Calu3 (cell line): ENCODE results near the gene AKAP9. TPM values are rescaled to one million over a fixed set of nuclear protein-coding genes. Genes with fewer than 3 reads are reported as not detected.

ENCODE experiments used
- BruUV-seq: library from RNA; stranded (reverse); fragments of 400-500 nt; replicated peaks from 2 replicates; lab custom pipeline; 2021; lab: Mats Ljungman, UMichigan
- CTCF ChIA-PET: fragments of 300-600 bp; sonication (Branson Sonifier 250); formaldehyde crosslinking; loops from one replicate; lab custom pipeline; 2022; ENCODE audit warnings: antibody characterized with exemption; lab: Charles Lee
- DNase-seq: peaks from one replicate; pipeline ENCODE4 v3.0.0; 2022
- H3K27ac Mint-ChIP-seq: one replicate; pipeline ENCODE4 v1.8.0; 2022; ENCODE audit warnings: mixed read lengths; ENCODE audit not compliant: unreplicated experiment
- H3K27me3 Mint-ChIP-seq: one replicate; pipeline ENCODE4 v1.8.0; 2022; ENCODE audit warnings: mixed read lengths; ENCODE audit not compliant: unreplicated experiment
- H3K36me3 Mint-ChIP-seq: one replicate; pipeline ENCODE4 v1.8.0; 2022; ENCODE audit warnings: mild to moderate bottlenecking, moderate library complexity, mixed read lengths; ENCODE audit not compliant: insufficient read depth, unreplicated experiment
- H3K4me1 Mint-ChIP-seq: one replicate; pipeline ENCODE4 v1.8.0; 2022; ENCODE audit warnings: mild to moderate bottlenecking, low read depth, mixed read lengths; ENCODE audit not compliant: unreplicated experiment
- H3K4me3 Mint-ChIP-seq: one replicate; pipeline ENCODE4 v1.8.0; 2022; ENCODE audit warnings: mild to moderate bottlenecking, low read depth, moderate library complexity, mixed read lengths; ENCODE audit not compliant: unreplicated experiment
- H3K9me3 Mint-ChIP-seq: one replicate; pipeline ENCODE4 v1.8.0; 2022; ENCODE audit warnings: low read depth, mixed read lengths; ENCODE audit not compliant: unreplicated experiment
- intact Hi-C: fragments of 100-400 bp; cut with micrococcal nuclease; formaldehyde crosslinking; loops from one replicate; pipeline ENCODE4 v1.10.0; 2022; ENCODE audit not compliant: unreplicated experiment
- total RNA-seq: library from RNA; stranded (reverse); gene quantifications from 2 replicates; pipeline ENCODE4 v1.2.3, GENCODE V29; 2022
- TF ChIP-seq, protein P1 (sequence below): fragments of 200-600 bp; IDR thresholded peaks from one replicate; pipeline ENCODE4 v1.8.0; 2022; ENCODE audit warnings: antibody characterized with exemption; ENCODE audit not compliant: unreplicated experiment

The AKAP9 gene
- total RNA-seq, 1 experiment from 2014 or later = 33.4 TPM

DNA sequence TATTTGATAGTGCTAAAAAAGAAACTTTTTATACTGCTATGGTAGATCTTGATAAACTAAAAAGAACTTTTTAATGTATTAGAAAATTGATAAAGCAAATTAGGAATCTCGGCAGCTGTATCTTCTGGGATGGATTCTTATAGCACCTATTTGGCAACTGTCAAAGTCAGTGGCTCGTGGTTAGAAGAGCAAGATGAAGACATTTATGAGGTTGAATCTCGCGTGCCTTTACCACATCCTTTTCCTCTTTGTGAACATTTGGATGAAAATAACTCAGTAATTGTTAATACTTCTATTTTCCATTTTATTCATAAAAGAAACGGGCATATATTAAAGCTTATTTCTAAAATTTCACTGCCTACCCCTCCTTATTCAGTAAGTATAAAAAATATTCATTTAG lies 117.4 kb downstream of the AKAP9 start:
- Mint-ChIP-seq H3K9me3 (no peaks in the 10 kb centered on the region), H3K36me3 (no peaks in the 10 kb centered on the region), H3K27ac (no peak overlapping the region), H3K27me3 (no peaks in the 10 kb centered on the region), H3K4me1 (no peaks in the 10 kb centered on the region), H3K4me3 (peak overlapping the region; percentile 39)
- intact Hi-C loops = no loop called here
- BruUV-seq = no TSS peak
- CTCF ChIA-PET = interaction anchor here (1.5 kb wide), 1 partner anchor 16 kb away, joined by 5 read pairs; no protein-coding TSS in a partner anchor
- DNase-seq = no peak
- TF ChIP-seq, protein P1, sequence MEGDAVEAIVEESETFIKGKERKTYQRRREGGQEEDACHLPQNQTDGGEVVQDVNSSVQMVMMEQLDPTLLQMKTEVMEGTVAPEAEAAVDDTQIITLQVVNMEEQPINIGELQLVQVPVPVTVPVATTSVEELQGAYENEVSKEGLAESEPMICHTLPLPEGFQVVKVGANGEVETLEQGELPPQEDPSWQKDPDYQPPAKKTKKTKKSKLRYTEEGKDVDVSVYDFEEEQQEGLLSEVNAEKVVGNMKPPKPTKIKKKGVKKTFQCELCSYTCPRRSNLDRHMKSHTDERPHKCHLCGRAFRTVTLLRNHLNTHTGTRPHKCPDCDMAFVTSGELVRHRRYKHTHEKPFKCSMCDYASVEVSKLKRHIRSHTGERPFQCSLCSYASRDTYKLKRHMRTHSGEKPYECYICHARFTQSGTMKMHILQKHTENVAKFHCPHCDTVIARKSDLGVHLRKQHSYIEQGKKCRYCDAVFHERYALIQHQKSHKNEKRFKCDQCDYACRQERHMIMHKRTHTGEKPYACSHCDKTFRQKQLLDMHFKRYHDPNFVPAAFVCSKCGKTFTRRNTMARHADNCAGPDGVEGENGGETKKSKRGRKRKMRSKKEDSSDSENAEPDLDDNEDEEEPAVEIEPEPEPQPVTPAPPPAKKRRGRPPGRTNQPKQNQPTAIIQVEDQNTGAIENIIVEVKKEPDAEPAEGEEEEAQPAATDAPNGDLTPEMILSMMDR = no peak

DNA sequence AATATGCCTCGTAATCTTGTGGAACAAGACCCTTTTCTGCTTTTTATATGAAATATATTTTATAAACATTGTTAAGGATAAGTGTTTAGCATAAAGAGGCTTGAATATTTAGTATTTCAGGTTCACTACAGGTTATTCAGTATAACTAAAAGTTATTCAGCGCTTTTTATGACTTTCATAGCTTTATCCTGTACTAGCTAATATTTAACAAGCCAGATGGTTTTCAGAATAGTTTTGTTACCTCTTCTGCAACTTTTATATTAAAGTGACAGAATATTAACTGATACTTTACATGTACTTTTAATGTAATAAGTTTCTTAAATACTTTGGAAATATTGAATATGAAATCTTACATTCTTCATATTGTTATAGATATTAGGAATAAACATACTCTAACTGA lies 118.2 kb downstream of the AKAP9 start:
- CTCF ChIA-PET = no interaction called here
- intact Hi-C loops = no loop called here
- BruUV-seq = no TSS peak

DNA sequence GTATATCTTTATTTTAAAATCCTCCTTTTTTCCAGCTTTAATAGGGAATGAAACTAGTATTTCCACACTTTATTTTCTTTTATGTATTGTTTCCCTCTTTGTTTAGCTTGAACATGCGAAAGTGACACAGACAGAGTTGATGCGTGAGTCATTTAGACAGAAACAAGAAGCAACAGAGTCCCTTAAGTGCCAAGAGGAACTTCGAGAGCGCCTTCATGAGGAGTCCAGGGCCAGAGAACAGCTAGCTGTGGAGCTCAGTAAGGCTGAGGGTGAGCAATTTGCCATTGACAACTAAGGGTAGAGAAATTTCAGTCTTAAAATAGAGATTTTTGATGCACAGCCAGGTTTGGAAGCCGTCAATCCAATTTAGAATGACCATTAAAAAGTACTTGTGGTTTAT lies 120.5 kb downstream of the AKAP9 start:
- H3K4me3 Mint-ChIP-seq = no peak overlapping the region
- no peaks in the 10 kb centered on the region for H3K36me3 Mint-ChIP-seq
- H3K27ac Mint-ChIP-seq = no peak overlapping the region
- no peaks in the 10 kb centered on the region for H3K9me3 Mint-ChIP-seq
- intact Hi-C loops = no loop called here
- no peaks in the 10 kb centered on the region for H3K4me1 Mint-ChIP-seq
- CTCF ChIA-PET = no interaction called here
- TF ChIP-seq, protein P1 = no peak
- no peaks in the 10 kb centered on the region for H3K27me3 Mint-ChIP-seq
- no peak for DNase-seq
- no TSS peak for BruUV-seq

More for the DNA sequence above, 118.2 kb downstream of the AKAP9 start:
- H3K27ac Mint-ChIP-seq = no peak overlapping the region
- H3K9me3 Mint-ChIP-seq = no peaks in the 10 kb centered on the region
- no peak overlapping the region for H3K4me3 Mint-ChIP-seq
- no peaks in the 10 kb centered on the region for H3K4me1 Mint-ChIP-seq
- TF ChIP-seq, protein P1 = no peak
- no peak for DNase-seq
- H3K27me3 Mint-ChIP-seq = no peaks in the 10 kb centered on the region
- no peaks in the 10 kb centered on the region for H3K36me3 Mint-ChIP-seq

DNA sequence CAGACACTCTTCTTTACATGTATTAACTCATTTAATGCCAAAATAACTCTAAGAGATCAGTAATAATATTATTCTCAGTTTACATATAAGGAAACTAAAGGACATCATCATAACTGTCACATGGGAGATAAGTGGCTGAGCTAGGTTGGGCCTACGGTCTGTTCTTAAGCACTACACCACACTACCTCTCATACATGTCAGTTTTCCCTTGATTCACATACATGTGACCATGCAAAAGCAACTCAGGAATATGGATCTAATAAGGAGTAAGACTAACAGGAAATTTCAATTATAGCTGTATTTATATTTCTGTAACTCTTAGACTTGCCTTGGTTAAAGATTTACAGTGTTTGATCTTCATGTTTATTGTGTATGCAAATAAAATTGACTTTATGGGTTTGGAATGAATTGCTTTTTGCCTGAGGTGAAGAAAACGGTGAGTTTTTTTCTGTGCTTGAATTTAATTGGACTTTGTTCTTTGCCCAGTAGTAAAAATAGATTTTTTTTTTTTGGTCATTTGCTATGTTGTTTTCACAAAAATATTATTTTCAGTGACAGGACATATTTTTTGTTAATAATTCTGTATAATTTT lies 123.9 kb downstream of the AKAP9 start:
- Mint-ChIP-seq H3K4me1 (no peaks in the 10 kb centered on the region), H3K27ac (no peak overlapping the region), H3K9me3 (no peaks in the 10 kb centered on the region), H3K36me3 (no peaks in the 10 kb centered on the region), H3K4me3 (no peak overlapping the region), H3K27me3 (no peaks in the 10 kb centered on the region)
- no peak for DNase-seq
- TF ChIP-seq, protein P1 = no peak
- intact Hi-C loops = no loop called here
- BruUV-seq = no TSS peak
- CTCF ChIA-PET = no interaction called here
